AG09309 (cell line): ENCODE data around the gene ZNF280A.

Experiments
- DNase-seq: peaks from one replicate; pipeline ENCODE4 v3.0.0-alpha.2; 2010; ENCODE audit warnings: low read depth
- H3K4me3 ChIP-seq: 2 replicates; pipeline ENCODE4 v1.5.1; 2011; ENCODE audit warnings: mild to moderate bottlenecking, low read depth, low read length, moderate library complexity; ENCODE audit not compliant: control insufficient read depth
- TF ChIP-seq, protein P1 (sequence below): IDR thresholded peaks from 2 replicates; pipeline ENCODE4 v1.5.1; 2011; ENCODE audit warnings: mild to moderate bottlenecking, low read depth, low read length, inconsistent platforms; ENCODE audit not compliant: insufficient read depth, control insufficient read depth; ENCODE audit errors: missing control alignments

The ZNF280A gene

DNA sequence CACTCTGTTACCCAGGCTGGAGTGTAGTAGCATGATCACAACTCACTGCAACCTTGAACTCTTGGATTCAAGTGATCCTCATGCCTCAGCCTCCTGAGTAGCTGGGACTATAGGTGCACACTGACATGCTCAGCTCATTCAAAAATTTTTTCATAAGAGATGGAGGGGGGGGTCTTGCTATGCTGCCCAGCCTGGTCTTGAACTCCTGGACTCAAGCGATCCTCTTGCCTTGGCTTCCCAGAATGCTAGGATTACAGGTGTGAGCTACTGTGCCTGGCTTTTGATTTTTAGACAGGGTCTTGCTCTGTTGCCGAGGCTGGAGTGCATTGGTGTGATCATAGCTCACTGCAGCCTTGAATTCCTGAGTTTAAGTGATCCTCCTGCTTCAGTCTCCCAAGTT, 25.0 kb upstream of the ZNF280A start:
- TF ChIP-seq, protein P1, sequence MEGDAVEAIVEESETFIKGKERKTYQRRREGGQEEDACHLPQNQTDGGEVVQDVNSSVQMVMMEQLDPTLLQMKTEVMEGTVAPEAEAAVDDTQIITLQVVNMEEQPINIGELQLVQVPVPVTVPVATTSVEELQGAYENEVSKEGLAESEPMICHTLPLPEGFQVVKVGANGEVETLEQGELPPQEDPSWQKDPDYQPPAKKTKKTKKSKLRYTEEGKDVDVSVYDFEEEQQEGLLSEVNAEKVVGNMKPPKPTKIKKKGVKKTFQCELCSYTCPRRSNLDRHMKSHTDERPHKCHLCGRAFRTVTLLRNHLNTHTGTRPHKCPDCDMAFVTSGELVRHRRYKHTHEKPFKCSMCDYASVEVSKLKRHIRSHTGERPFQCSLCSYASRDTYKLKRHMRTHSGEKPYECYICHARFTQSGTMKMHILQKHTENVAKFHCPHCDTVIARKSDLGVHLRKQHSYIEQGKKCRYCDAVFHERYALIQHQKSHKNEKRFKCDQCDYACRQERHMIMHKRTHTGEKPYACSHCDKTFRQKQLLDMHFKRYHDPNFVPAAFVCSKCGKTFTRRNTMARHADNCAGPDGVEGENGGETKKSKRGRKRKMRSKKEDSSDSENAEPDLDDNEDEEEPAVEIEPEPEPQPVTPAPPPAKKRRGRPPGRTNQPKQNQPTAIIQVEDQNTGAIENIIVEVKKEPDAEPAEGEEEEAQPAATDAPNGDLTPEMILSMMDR, result no peak
- no peak overlapping the region for H3K4me3 ChIP-seq

DNA sequence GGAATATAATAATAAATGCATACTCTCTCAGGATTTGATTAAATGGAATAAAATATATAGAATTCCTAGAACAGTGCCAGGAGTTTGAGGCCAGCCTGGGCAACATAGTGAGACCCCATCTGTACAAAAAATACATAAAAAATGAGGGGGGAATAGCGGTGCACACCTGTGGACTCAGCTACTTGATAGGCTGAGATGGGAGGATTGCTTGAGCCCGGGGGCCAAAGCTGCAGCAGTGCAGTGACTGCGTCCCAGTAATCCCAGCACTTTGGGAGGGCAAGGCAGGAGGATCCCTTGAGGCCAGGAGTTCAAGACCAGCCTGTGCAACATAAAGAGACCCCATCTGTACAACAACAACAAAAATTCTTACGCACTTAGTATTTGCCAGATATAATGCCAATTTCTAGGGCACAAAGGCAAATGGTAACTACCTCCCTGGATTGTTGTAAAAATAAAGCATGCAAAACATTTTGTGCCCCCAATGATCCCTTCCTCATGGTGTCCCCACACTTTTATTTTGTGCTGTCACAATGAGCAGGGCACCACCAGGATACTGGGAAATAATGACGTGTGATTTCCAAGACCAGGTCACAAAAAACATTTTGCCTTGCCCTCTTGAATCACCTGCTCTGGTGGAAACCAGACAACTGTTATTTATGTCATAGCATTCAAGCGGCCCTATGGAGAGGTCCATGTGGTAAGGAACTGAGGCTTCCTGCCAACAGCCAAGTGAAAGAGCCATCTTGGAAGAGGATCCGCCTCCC, 18.3 kb upstream of the ZNF280A start:
- no peak overlapping the region for H3K4me3 ChIP-seq
- TF ChIP-seq, protein P1, result no peak
- DNase-seq, result no peak

More for the DNA sequence above, 25.0 kb upstream of the ZNF280A start:
- DNase-seq, result no peak

DNA sequence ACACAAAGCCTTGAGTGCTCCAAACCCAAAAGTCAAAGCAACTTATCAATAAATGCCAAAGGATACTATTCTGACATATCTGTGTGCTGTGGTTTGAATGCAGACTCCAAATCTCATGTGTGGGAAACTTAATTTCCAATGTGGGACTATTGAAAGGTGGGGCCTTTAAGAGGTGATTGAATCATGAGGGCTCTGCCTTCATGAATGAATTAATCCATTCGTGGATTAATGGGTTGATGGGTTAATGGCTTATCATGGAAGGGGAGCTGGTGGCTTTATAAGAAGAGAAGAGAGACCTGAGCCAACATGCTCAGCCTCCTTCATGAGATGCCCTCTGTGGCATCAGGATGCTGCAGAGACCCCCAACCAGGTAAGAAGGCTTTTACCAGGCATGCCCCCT, 16.8 kb upstream of the ZNF280A start:
- no peak for DNase-seq
- TF ChIP-seq, protein P1, result no peak
- no peak overlapping the region for H3K4me3 ChIP-seq

DNA sequence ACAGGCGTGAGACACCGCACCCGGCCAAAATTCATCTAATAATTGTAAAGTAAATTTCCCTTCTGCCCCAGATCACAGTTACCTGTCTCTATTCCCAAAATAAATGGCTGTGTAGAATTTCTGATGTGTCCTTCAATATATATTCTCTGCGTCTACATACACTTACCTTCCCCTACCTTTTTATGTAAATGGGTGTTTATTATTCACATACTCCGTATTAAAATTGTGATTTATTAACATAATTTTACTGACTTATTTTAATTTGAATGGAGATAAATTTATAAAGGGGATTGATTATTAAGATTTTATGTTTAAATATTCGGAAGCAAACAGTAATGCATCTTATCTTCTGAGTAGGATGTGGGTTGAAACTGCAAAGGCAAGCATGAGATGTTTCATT, 16.4 kb upstream of the ZNF280A start:
- TF ChIP-seq, protein P1, result no peak
- no peak overlapping the region for H3K4me3 ChIP-seq
- no peak for DNase-seq

DNA sequence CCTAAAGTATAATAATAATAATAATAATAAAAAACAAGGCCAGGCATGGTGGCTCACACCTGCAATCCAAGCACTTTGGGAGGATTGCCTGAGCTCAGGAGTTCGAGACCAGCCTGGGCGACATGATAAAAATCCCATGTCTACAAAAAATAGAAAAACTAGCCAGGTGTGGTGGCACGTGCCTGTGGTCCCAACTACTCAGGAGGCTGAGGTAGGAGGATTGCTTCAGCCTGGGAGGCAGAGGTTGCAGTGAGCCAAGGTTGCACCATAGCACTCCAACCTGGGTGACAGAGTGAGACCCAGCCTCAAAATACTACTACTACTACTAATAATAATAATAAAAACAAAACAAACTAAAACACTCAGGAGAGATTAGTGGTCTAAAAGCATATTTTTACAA, 15.6 kb upstream of the ZNF280A start:
- TF ChIP-seq, protein P1, result no peak
- no peak for DNase-seq
- H3K4me3 ChIP-seq, result no peak overlapping the region

DNA sequence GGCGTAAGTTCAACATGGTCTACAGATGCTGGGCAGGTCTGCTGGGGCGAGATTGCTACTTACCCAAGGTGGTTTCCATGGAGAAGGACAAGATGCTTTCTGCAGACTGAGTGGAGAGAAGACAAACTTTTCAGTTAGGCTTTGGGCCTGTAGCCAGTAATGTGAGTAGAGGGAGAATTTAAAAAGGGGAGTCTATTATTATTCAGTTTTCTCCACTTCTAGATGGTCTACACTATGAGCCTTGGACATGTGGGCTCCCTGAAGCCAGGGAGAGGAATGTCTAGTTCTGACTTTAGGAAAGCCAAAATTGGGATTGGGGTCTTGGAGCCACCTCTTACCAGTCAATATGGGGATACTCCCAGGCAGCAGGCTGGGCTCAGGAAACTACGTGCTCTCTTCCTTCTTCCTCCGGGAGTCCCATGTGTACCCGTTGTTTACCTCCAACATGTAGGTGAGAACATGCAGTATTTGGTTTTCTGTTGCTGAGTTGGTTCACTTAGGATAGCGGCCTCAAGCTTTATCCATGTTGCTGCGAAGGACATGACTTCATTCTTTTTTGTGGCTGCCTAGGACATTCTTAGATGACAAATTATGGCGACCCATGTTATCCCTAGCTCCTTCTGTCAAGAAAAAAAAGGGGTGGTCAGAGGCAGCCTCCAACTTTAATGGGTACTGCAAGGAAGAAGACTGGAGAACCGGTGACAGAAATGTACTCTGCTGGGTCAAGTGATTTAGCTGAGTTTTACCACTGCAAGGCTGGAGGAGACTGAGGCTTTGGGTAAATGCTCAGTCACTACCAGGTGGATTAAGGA, 14.7 kb upstream of the ZNF280A start:
- no peak overlapping the region for H3K4me3 ChIP-seq
- TF ChIP-seq, protein P1, result no peak
- DNase-seq, result no peak
